ENCODE results near the gene DPP3. TPM values are rescaled to one million over a fixed set of nuclear protein-coding genes. Genes with fewer than 3 reads are reported as not detected.
A peak's percentile ranks its signal among the peaks of the same experiment; 100 is the strongest.

DPP3 gene
- total RNA-seq, 1 donor from 2014 or later: 60.0 TPM

DNA sequence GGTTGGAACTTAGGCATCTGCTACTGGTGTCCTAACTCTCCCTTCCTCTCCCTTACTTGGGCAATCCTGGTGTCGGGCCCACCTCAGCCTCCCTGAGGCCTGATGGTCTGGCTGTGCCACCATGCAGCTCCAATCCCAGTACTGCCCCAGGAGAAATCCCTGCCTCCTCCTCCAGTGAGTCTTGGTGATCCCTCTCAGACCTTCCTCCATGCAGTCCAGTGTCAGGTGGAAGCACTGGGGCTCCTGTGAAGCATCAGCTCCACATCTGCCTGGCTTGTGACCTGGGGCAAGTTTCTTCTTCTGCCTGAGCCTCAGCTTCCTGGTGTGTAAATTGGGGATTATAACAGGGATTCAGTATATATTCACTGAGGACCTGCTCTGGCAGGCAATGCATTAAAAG, 15.3 kb upstream of the DPP3 start:
- Histone ChIP-seq H3K4me2 (ENCODE audit: low read length) (no peak overlapping the region), H3K36me3 (ENCODE audit: insufficient read depth, low read length) (no peaks in the 10 kb centered on the region), H3K9ac (ENCODE audit: low read length) (no peak overlapping the region), H3K27me3 (ENCODE audit: insufficient read depth, low read length) (no peaks in the 10 kb centered on the region), H4K20me1 (ENCODE audit: insufficient read depth, low read length) (peaks cover 10% of the 10 kb centered on the region), H3K9me3 (ENCODE audit: insufficient read depth, low read depth, low read length) (no peaks in the 10 kb centered on the region), H3K79me2 (ENCODE audit: insufficient read depth, low read length) (no peaks in the 10 kb centered on the region), H2AFZ (ENCODE audit: low read depth, low read length) (no peak overlapping the region), H3K4me3 (ENCODE audit: insufficient read depth, low read depth, low read length) (no peak overlapping the region), H3K4me1 (ENCODE audit: insufficient read depth, low read length) (peaks cover 10% of the 10 kb centered on the region), H3K27ac (ENCODE audit: low read depth, low read length) (no peak overlapping the region)
- H3K4me1 Mint-ChIP-seq (ENCODE audit: low read depth, unreplicated experiment): peaks cover 3% of the 10 kb centered on the region
- H3K36me3 Mint-ChIP-seq (ENCODE audit: low read depth, unreplicated experiment): peaks cover 5% of the 10 kb centered on the region
- FAIRE-seq: no peak
- peak overlapping the region; percentile 34 for H3K27ac Mint-ChIP-seq (ENCODE audit: unreplicated experiment)
- DNase-seq (ENCODE audit: low read depth): no peak
- TF ChIP-seq EZH2 (IDR thresholded peaks at IDR 0.05; ENCODE audit: insufficient read depth, low read length) (no peak), CTCF (IDR thresholded peaks at IDR 0.05; ENCODE audit: insufficient read depth, low read depth, low read length) (no peak)
- no peaks in the 10 kb centered on the region for H3K9me3 Mint-ChIP-seq (ENCODE audit: unreplicated experiment)
- no peaks in the 10 kb centered on the region for H3K27me3 Mint-ChIP-seq (ENCODE audit: low read depth, unreplicated experiment)
- no peak overlapping the region for H3K4me3 Mint-ChIP-seq (ENCODE audit: unreplicated experiment)

- DNase-seq (ENCODE audit: low read depth) (no peak), FAIRE-seq (no peak)
- peak overlapping the region; percentile 67 for H3K4me3 ChIP-seq (ENCODE audit: insufficient read depth, low read depth, low read length)
- peak overlapping the region; percentile 34 for H3K27ac Mint-ChIP-seq (ENCODE audit: unreplicated experiment)
- TF ChIP-seq EZH2 (IDR thresholded peaks at IDR 0.05; ENCODE audit: insufficient read depth, low read length) (no peak), CTCF (IDR thresholded peaks at IDR 0.05; ENCODE audit: insufficient read depth, low read depth, low read length) (no peak)
- peaks cover 10% of the 10 kb centered on the region for H4K20me1 ChIP-seq (ENCODE audit: insufficient read depth, low read length)
- peaks cover 5% of the 10 kb centered on the region for H3K36me3 Mint-ChIP-seq (ENCODE audit: low read depth, unreplicated experiment)
- H3K4me1 ChIP-seq (ENCODE audit: insufficient read depth, low read length): peaks cover 10% of the 10 kb centered on the region
- H3K4me3 Mint-ChIP-seq (ENCODE audit: unreplicated experiment): peak overlapping the region; percentile 84
- no peaks in the 10 kb centered on the region for H3K27me3 Mint-ChIP-seq (ENCODE audit: low read depth, unreplicated experiment)
- H3K27ac ChIP-seq (ENCODE audit: low read depth, low read length): no peak overlapping the region
- H3K9me3 ChIP-seq (ENCODE audit: insufficient read depth, low read depth, low read length): no peaks in the 10 kb centered on the region
- no peak overlapping the region for H2AFZ ChIP-seq (ENCODE audit: low read depth, low read length)
- no peaks in the 10 kb centered on the region for H3K36me3 ChIP-seq (ENCODE audit: insufficient read depth, low read length)
- no peaks in the 10 kb centered on the region for H3K79me2 ChIP-seq (ENCODE audit: insufficient read depth, low read length)
- no peaks in the 10 kb centered on the region for H3K9me3 Mint-ChIP-seq (ENCODE audit: unreplicated experiment)
- H3K4me2 ChIP-seq (ENCODE audit: low read length): peak overlapping the region; percentile 98
- no peaks in the 10 kb centered on the region for H3K27me3 ChIP-seq (ENCODE audit: insufficient read depth, low read length)
- H3K9ac ChIP-seq (ENCODE audit: low read length): peak overlapping the region; percentile 79
- peaks cover 3% of the 10 kb centered on the region for H3K4me1 Mint-ChIP-seq (ENCODE audit: low read depth, unreplicated experiment)
Measured at GRCh38 chr11:66465373-66466224, 14.6 kb upstream of the DPP3 start.
